IPS DF 4.7 (cell line): ENCODE results near the gene FARP1.
"Not testable (repeated sequence)": the region's sequence is repeated elsewhere in the genome, so short reads cannot be mapped to it uniquely, and the experiment has no call there.

Experiments used
- DNase-seq: peaks from one replicate; pipeline ENCODE4 v3.0.0-alpha.2; 2013; ENCODE audit warnings: low spot score; ENCODE audit errors: extremely low read depth

Gene FARP1

GRCh38 chr13:98396071-98396710, 253.3 kb downstream of the FARP1 start:
- no peak for DNase-seq

GRCh38 chr13:98397221-98397620, 254.3 kb downstream of the FARP1 start:
- DNase-seq = no peak

DNA sequence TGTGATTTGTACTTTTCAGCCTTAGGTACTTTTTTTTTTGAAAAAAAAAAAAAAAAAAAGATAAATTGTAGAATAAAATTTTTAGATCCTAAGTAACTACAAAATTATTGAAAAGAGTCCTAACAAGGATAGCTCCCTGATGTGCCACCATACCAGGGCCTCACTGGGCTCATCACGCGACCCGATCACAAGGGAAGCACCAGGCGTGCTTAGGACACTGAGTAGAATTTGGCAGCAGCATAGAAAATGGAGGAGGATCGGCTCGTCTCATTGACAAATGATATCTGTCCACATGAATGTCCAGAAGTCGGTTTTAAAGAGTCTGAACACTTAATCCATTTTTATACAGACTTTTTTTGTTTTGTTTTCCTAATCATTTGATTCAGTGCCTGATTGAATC, 255.0 kb downstream of the FARP1 start:
- DNase-seq = no peak

DNA sequence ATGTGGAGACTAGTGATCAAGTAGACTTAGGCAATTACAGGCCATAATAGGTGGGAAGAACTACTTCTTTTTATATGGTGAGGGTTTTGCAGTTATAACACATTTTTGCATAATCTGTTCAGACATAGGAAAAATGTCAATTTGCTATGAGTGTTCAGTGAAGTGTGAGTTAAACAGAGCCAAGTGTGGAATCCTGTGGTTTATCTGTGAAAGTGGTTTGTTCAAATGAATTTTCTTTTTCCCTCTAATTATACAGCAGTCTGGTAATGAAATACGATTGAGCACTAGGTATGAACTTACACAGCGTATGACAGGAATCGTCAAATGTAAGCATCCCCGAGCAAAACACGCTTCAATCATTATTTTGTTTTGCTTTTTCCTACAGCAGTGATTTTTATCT, 255.7 kb downstream of the FARP1 start:
- no peak for DNase-seq

DNA sequence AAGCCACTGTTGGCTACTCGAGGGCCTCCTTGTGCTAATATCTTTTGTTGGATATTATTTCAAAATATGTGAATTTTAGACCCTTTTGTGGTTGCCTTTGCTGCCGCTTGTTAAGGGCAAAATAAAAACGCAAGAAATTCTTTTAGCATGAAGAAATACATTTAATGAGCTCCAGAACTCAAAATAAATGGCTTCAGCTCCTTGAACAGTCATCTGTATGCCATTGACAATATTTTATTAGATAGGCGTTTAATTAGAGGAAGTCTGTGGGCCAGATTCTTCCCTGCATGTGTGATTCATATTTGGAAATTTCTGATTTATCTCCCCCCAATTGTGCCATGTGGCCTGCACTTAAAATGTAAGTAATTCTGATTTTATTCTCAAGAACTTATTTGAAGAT, 256.9 kb downstream of the FARP1 start:
- no peak for DNase-seq

DNA sequence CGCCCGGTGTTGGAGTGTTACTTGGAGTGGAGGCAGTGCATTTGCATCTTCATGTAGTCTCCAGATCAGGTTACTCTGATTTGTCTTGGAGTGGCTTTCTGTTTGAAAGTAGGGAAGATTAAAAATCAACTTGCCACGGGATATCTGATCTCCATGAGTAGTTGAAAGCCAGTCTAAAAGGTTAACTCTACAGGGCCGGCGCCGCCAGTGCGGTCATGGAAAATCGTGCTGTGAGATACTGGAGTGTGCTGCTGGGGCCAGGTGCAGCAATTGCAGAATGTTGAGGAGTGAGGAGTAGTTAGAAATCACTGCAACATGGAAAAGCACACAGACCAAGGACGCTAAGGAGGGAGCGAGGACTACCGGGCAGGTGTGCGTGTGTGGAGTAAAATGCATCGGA, 259.0 kb downstream of the FARP1 start:
- no peak for DNase-seq

GRCh38 chr13:98403076-98403475, 260.2 kb downstream of the FARP1 start:
- no peak for DNase-seq

DNA sequence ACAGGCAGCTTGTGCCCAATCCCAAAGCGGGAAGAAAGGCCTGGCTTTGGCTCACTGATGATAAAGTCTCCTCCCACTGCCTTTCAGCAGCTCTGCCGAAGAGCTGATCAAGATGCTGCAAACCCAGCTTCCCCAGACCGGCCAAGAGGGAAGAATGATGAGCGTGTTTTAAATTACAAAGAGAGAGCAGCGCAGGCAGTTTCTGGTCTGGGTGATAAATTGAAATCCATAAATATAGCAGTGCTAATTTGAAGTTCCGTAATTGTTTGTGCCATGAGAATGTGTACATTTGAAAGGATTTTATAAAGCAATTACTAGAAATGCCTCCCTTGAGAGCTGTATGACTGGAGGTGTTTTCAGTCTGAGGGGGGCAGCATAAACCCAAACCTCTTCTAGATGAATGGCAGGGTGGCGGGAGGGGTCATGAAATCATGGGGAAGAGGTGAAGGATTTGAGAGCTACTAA, 262.2 kb downstream of the FARP1 start:
- no peak for DNase-seq

- no peak for DNase-seq
These were observed 262.9 kb downstream of the FARP1 start for GRCh38 chr13:98405690-98406344.

DNA sequence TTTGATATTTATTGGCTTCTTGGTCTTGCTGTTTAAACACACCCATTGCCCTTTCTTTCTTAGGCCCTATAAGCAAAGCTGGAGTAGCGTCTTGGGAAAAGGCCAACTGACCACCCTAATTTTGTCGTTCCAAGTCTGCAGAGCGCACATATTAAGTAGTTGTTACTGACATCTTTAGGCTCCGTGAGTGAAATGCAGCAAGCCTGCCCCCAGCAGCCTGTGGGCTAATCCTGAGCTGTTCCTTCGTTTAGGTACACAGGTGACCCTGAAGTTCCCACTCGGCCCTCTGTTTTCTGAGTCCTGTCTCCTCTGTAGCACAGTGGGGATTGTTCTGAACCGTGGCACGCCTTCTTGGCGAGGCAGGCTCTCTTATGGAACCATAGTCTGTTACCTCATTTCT, 263.5 kb downstream of the FARP1 start:
- DNase-seq = no peak

- DNase-seq = no peak
These were observed 264.1 kb downstream of the FARP1 start for GRCh38 chr13:98406971-98407370.

- no peak for DNase-seq
These were observed 264.7 kb downstream of the FARP1 start for GRCh38 chr13:98407575-98407974.

GRCh38 chr13:98409281-98409680, 266.4 kb downstream of the FARP1 start:
- no peak for DNase-seq

GRCh38 chr13:98410612-98411011, 267.7 kb downstream of the FARP1 start:
- no peak for DNase-seq

DNA sequence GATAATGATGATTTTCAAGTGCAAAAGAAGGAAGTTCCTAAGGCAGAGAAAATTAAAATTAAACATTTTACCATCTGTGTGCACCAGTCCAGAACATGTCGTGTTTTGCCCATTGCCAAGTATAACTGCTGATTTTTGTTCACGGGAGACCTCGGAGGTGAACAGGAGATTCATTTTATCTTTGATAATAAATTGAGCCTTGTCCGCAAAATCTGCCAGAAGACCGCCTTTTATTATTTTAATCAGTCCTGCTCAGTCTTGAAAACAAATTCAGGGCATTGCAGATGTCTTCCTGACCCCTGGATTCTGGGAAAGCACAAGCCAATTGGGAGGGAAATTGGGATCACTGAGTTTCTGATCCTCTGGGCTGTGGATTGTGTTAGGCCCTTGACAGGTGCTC, 268.1 kb downstream of the FARP1 start:
- DNase-seq = no peak

DNA sequence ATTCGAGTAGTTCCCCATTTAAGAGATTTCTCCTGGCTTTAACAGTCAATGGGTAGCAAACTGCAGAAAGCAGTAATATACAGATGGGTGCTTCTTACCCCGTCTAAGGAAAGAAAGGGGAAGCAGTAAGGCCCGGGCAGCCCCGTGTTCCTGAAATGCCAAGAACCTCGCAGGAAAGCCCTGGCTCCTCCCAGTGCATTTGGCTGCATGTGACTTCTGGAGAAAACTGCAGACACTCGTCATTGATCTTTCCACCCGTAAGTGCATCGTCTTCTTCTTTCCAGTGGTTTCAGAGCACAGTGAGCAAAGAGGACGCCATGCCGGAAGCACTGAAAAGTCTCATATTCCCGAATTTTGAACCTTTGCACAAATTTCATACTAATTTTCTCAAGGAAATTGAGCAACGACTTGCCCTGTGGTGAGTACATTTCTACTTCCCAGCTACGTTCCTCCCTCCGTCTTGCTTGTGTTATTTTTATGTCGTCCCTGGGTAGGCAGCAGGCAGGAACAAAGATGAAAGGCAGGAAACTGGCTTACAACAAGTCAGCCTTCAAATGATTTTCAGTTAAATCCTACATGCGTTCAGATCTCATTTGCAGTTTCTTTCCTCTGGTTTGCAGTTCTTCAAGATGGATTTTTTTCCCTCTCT, 268.8 kb downstream of the FARP1 start:
- DNase-seq = no peak

DNA sequence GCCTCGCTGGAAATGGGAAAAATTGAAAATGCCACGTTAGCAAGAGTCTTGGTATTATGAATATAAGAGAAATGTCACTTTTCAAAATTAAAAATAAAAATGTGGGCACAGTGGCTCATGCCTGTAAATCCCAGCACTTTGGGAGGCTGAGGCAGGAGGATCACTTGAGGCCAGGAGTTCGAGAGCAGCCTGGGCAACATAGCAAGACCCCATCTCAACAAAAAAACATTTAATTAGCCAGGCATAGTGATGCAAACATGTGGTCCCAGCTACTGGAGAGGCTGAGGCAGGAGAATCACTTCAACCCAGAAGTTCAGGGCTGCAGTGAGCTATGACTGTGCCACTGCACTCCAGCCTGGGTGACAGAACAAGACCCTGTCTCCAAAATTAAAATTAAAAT, 270.4 kb downstream of the FARP1 start:
- not testable (repeated sequence) for DNase-seq

GRCh38 chr13:98413796-98414195, 270.9 kb downstream of the FARP1 start:
- DNase-seq = no peak

DNA sequence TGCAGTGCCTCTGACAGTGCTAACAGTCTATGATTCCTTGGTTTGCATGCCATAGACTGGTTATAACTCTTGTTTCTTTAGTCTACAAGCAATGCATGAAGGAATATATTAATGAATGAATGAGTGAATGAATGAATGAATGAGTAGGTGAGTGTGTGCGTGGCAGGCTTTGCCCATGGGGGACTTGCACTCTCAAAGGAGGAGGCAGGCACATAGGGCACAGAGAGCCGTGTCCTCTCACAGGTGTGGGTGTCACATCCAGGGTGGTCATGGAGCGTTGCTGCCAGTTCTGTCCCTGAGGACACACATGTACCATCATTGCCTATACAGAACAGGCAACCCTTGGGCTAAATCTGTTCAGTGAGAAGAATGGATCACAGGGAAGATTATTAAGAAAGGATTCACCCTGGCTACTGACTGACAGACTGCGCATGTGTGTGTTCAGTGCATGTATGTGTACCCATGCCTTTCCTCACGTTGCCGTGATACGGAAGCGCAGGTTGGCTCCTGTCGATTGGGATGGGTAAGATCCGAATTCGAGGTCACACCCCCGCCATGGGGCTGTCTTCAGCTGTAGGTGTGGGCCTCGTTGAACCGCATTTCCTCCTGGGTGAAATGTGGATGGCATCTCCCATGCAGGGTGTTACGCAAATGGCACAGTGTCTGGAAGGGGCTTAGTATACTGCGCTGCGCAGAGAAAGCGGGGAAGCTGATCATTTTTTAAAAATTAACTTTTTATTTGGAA, 272.6 kb downstream of the FARP1 start:
- no peak for DNase-seq

DNA sequence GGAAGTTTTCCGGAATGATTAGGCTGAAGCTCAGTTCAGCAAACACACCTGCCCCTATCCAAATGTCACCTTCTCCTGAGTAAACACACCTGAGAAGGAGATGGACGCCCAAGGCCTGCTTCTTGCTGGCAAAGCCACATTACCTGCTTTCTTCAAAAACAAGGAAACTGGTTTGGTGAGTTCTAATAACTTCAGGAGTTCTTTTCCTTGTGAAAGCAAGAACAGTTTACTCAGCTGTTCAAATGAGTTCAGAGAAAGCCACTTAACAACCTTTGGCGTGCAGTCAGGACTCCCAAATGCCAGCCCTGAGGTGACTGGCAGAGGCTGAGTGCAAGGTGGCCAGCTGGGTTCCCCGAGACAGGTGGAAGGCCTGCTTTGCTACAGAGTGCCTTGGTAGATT, 273.5 kb downstream of the FARP1 start:
- DNase-seq = no peak

DNA sequence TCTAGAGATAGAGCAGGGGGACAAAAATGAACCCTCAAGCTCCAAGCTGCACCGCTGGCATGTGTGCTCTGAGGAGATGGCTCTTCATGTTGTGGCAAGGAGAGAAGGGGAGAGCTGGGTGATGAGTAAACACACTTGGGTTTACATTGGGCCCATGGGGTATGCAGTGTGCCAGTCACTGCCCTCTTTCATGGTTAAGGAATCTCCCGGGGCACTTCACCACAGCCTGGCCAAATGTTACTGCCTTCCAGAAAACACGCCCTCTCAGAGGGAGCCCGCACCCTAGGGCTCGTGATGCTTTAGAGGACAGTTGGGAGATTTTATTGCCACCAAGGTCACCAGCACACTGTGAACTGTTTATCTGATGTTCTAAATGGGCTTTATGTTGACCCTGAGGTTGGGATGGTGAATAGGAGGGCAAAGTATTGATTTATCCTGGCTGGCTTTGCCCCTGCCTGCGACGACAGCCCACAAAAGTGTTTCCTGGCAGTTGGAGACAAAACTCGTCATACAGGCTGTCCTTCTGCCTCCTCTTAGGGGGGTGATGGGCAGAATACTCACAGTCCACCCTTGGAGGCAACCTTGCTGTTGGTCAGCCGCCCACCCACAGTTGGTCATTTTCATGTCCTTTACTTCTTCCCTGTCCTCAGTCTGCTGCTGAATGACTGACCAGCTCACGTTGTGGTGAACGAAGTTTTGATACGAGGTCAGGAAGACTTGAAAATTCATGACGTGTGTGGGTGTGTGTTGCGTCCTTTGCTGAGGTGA, 277.1 kb downstream of the FARP1 start:
- no peak for DNase-seq
